GM06990 (cell line): ENCODE results near the gene CTDP1.
"Not testable (repeated sequence)": the region's sequence is repeated elsewhere in the genome, so short reads cannot be mapped to it uniquely, and the experiment has no call there.

Experiments used
- DNase-seq: peaks from one replicate; pipeline ENCODE4 v3.0.0-alpha.2; 2011; ENCODE audit not compliant: insufficient read length; ENCODE audit errors: extremely low read depth
- H3K27me3 ChIP-seq: replicated peaks from 2 replicates; pipeline ENCODE4 v1.6.0; 2011; ENCODE audit warnings: low read length; ENCODE audit not compliant: control insufficient read depth, insufficient read depth
- H3K36me3 ChIP-seq: 2 replicates; pipeline ENCODE4 v1.5.1; 2011; ENCODE audit warnings: low read length; ENCODE audit not compliant: control insufficient read depth, insufficient read depth
- H3K4me3 ChIP-seq: replicated peaks from 2 replicates; pipeline ENCODE4 v1.5.1; 2011; ENCODE audit warnings: low read depth, mild to moderate bottlenecking, control low read depth, low read length
- TF ChIP-seq, protein P1 (sequence below): IDR thresholded peaks from 2 replicates; pipeline ENCODE4 v1.5.1; 2011; ENCODE audit warnings: low read length, control low read depth, mild to moderate bottlenecking, inconsistent platforms; ENCODE audit not compliant: insufficient read depth, poor library complexity, severe bottlenecking

CTDP1 gene

DNA sequence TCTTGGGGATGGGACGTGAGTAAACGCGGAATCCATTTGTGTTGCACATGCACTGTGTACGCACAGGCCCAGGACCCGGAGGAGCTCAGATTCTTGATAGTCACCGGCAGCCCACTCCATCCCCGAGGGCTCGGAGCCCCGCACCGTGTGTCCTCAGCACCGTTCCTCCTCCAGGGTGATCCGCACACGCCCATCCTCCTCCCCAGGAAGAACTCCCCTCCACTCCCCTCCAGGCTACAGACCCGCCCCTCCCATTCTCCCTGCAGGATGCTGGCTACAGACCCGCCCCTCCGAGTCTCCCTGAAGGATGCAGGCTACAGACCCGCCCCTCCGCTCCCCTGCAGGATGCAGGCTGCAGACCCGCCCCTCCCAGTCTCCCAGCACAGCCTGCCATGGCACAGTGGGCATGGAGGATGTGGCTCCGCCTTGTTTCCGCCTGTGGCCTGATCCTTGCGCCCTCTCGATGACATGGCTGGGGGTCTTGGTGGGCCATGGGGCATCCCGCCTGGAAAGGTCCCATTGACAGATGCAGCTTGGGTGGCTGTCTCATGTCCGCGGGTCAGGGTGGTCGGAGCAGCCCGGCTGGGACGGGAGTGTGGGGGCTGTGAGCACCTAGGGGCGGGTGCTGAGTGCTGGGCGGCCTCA, 14.1 kb downstream of the CTDP1 start:
- no peak for DNase-seq
- Histone ChIP-seq H3K4me3 (no peak overlapping the region), H3K27me3 (no peaks in the 10 kb centered on the region), H3K36me3 (peaks cover 20% of the 10 kb centered on the region)
- TF ChIP-seq, protein P1, sequence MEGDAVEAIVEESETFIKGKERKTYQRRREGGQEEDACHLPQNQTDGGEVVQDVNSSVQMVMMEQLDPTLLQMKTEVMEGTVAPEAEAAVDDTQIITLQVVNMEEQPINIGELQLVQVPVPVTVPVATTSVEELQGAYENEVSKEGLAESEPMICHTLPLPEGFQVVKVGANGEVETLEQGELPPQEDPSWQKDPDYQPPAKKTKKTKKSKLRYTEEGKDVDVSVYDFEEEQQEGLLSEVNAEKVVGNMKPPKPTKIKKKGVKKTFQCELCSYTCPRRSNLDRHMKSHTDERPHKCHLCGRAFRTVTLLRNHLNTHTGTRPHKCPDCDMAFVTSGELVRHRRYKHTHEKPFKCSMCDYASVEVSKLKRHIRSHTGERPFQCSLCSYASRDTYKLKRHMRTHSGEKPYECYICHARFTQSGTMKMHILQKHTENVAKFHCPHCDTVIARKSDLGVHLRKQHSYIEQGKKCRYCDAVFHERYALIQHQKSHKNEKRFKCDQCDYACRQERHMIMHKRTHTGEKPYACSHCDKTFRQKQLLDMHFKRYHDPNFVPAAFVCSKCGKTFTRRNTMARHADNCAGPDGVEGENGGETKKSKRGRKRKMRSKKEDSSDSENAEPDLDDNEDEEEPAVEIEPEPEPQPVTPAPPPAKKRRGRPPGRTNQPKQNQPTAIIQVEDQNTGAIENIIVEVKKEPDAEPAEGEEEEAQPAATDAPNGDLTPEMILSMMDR = no peak

DNA sequence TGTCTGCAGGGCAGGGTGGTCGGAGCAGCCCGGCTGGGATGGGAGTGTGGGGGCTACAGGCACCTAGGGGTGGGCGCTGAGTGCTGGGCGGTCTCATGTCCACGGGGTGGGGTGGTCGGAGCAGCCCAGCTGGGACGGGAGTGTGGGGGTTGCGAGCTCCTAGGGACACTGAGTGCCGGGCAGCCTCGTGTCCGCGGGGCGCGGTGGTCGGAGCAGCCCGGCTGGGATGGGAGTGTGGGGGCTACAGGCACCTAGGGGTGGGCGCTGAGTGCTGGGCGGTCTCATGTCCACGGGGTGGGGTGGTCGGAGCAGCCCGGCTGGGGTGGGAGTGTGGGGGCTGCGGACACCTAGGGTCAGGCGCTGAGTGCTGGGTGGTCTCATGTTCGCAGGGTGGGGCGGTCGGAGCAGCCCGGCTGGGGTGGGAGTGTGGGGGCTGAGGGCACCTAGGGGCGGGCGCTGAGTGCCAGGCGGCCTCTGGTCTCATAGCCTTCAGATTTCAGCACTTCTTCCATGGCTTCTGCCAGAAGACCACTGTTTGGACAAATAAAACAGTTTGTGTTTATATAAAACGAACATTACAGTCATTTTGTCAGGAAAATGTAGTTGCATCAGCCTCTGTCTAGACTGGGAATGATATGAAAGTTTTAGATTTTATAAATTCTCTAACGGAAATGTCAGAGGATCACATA, 14.7 kb downstream of the CTDP1 start:
- not testable (repeated sequence) for H3K4me3 ChIP-seq, DNase-seq, H3K27me3 ChIP-seq
- peaks cover 24% of the 10 kb centered on the region for H3K36me3 ChIP-seq

DNA sequence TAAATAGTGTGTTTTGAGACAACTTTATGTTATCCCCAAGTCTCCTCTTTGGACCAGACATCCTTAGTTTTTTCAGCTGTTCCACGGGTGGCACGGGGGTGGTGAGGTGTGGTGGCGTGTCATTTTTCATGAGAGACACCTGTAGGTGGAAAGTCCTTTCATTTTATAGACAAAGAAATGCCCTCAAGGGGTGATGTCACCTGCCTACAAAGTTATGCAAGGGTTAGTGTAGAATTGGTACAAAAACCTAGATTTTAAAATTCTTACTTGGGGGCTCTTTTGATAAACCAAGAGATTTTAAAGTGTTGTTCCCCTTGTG, 15.3 kb downstream of the CTDP1 start:
- TF ChIP-seq, protein P1 = no peak
- Histone ChIP-seq H3K27me3 (no peaks in the 10 kb centered on the region), H3K4me3 (no peak overlapping the region), H3K36me3 (peaks cover 27% of the 10 kb centered on the region)
- no peak for DNase-seq

DNA sequence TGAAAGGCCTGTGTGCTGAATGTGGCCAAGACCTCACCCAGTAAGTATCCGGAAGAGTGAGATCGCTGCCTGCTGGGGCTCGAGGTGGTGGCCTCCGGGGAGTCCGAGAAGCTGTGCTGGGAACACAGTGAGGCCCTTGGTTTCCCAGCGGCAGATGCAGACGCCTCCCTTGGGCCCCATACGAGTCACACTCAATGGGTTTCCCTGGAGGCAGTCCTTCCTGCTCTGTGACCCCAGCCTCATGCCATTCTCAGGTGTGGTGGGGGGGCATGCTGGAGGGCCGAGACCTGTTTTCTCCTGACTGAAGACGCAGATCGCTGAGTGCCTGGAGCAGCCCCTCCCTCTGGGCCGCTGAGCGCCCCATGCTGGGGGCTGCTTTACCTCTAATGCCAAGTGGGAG, 15.7 kb downstream of the CTDP1 start:
- Histone ChIP-seq H3K36me3 (peaks cover 27% of the 10 kb centered on the region), H3K4me3 (no peak overlapping the region), H3K27me3 (no peaks in the 10 kb centered on the region)
- DNase-seq = no peak
- TF ChIP-seq, protein P1 = no peak

DNA sequence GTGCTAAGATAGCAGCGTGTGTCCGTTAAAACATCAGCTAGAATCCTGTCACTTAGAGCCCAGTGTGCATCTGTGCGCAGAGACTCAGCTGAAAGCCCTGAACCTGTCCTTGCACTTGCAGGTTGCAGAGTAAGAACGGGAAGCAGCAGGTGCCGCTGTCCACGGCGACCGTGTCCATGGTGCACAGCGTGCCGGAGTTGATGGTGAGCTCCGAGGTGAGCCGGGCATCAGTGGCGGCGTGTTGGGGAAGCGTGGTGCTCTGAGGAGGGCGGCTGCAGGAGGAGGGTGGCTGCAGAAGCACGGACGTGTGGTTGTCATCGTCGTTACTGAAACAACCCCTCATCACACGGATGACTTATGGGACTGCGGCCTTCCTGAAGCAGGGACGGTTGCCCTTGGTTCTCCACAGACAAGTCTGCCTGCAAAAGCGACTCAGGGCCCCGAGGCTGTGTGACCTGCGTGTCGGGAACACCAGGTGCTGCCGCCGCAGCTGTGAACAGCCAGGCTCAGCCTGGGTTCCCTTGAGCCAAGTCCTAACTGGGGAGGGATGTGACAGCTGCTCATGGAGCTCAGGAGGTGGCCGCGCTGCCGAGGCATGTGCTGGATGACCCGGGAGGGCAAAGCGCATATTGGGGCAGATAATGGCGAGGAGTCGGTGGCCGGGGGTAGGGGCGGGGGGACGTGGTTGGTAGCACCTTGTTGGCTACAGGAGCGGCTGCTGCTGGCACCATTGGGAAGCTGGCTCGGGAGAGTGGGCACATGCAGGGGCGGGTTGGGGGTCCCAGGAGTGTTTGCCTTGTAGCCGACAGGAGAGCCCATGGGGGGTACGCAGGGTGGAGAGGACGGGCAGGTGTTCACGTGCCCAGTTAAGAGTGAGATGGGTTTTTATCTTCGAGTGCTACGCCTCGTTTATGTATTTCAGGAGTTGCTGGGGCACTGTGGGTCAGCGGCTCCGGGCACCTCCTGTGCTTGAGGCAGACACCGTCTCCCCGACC, 16.6 kb downstream of the CTDP1 start:
- Histone ChIP-seq H3K4me3 (no peak overlapping the region), H3K36me3 (peaks cover 31% of the 10 kb centered on the region)
- TF ChIP-seq, protein P1 = no peak

DNA sequence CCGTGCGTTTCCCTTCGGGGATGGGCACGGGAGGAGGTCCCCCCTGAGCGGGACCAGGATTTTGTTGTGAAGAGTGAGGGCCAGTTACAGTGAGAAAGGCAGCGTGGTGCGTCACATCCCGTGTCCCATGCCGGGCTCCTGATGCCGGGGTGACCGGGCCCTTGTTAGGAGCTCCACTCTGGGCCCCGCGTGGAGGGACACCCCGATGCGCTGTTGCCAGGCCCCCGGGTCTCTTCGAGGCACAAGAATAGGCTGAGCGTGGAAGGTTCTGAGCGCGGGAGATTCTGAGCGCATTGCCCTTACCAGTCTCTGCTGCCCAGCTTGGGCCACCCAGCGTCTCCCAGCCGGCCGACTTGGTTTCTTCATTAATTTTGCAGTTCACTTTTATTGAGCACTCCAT, 17.6 kb downstream of the CTDP1 start:
- DNase-seq = no peak
- Histone ChIP-seq H3K36me3 (peaks cover 31% of the 10 kb centered on the region), H3K27me3 (no peaks in the 10 kb centered on the region), H3K4me3 (no peak overlapping the region)
- TF ChIP-seq, protein P1 = no peak

More for the DNA sequence above, 16.6 kb downstream of the CTDP1 start:
- H3K27me3 ChIP-seq = no peaks in the 10 kb centered on the region
- DNase-seq = no peak
